HEK293 (cell line): Measurements from ENCODE around the gene TAF1A.

Experiments
- CTCF ChIA-PET: fragments of 350-600 bp; formaldehyde crosslinking; extraction: SDS; loops from one replicate; lab custom pipeline; 2021; ENCODE audit warnings: antibody characterized with exemption; lab: Yijun Ruan, JAX
- POLR2A ChIA-PET: fragments of 300-600 bp; formaldehyde crosslinking; extraction: SDS; loops from one replicate; lab custom pipeline; 2020; ENCODE audit warnings: antibody characterized with exemption, inconsistent platforms; lab: Yijun Ruan, JAX
- H3K27ac ChIP-seq: fragments of 200-500 bp; sonication (Bioruptor generic); 2 replicates; pipeline ENCODE4 v1.5.1; 2014; ENCODE audit warnings: low read depth, low read length, control low read depth, inconsistent platforms; ENCODE audit errors: extremely low read depth
- H3K36me3 ChIP-seq, 2 experiments: fragments of 200-500 bp in 1 of 2; sonication (Bioruptor generic) in 1 of 2; 1 replicate in 1 of 2; 2 replicates in 1 of 2; pipeline ENCODE4 v1.5.1; 2014 to 2017; ENCODE audit warnings: inconsistent platforms in 2 of 2, low read length in 2 of 2; ENCODE audit not compliant: control insufficient read depth in 2 of 2, insufficient read depth in 1 of 2
- H3K4me1 ChIP-seq: fragments of 200-500 bp; sonication (Bioruptor generic); 2 replicates; pipeline ENCODE4 v1.5.1; 2014; ENCODE audit warnings: mild to moderate bottlenecking, low read length, inconsistent platforms; ENCODE audit not compliant: control insufficient read depth, insufficient read depth
- H3K4me3 ChIP-seq: 2 replicates; pipeline ENCODE4 v1.5.1; 2011; ENCODE audit warnings: low read depth, mild to moderate bottlenecking, control low read depth, low read length, moderate library complexity
- H3K9me3 ChIP-seq: fragments of 200-500 bp; sonication (Bioruptor generic); 2 replicates; pipeline ENCODE4 v1.5.1; 2014; ENCODE audit warnings: low read depth, low read length, inconsistent platforms; ENCODE audit not compliant: control insufficient read depth, insufficient read depth
- BCL11A ChIP-seq: fragments of 450-650 bp; formaldehyde crosslinking; IDR thresholded peaks from 2 replicates; pipeline ENCODE4 v1.5.1; 2016; ENCODE audit warnings: low read depth, missing biosample characterization, missing genetic modification characterization
- GLI2 ChIP-seq: fragments of 450-650 bp; formaldehyde crosslinking; IDR thresholded peaks from 2 replicates; pipeline ENCODE4; 2017; ENCODE audit warnings: missing biosample characterization, missing genetic modification characterization, low read depth, borderline replicate concordance
- KLF8 ChIP-seq: fragments of 450-650 bp; formaldehyde crosslinking; IDR thresholded peaks from 2 replicates; pipeline ENCODE4 v1.5.1; 2016; ENCODE audit warnings: missing biosample characterization, missing genetic modification characterization
- MZF1 ChIP-seq: fragments of 450-650 bp; formaldehyde crosslinking; IDR thresholded peaks from 2 replicates; pipeline ENCODE4 v1.5.1; 2017; ENCODE audit warnings: missing biosample characterization, missing genetic modification characterization, borderline replicate concordance
- SCRT2 ChIP-seq: fragments of 450-650 bp; formaldehyde crosslinking; IDR thresholded peaks from 2 replicates; pipeline ENCODE4 v1.5.1; 2016; ENCODE audit warnings: missing biosample characterization, missing genetic modification characterization
- YY2 ChIP-seq: fragments of 450-650 bp; formaldehyde crosslinking; IDR thresholded peaks from 2 replicates; pipeline ENCODE4 v1.5.1; 2016; ENCODE audit warnings: missing biosample characterization, missing genetic modification characterization
- ZNF155 ChIP-seq: fragments of 450-650 bp; formaldehyde crosslinking; IDR thresholded peaks from 2 replicates; pipeline ENCODE4 v1.5.1; 2016; ENCODE audit warnings: missing biosample characterization, missing genetic modification characterization
- ZNF174 ChIP-seq: fragments of 450-650 bp; formaldehyde crosslinking; IDR thresholded peaks from 2 replicates; pipeline ENCODE4 v1.5.0; 2017; ENCODE audit warnings: missing biosample characterization, mild to moderate bottlenecking, missing genetic modification characterization
- ZNF175 ChIP-seq: fragments of 450-650 bp; formaldehyde crosslinking; IDR thresholded peaks from 2 replicates; pipeline ENCODE4 v1.5.1; 2016; ENCODE audit warnings: missing biosample characterization, missing genetic modification characterization
- ZNF223 ChIP-seq: fragments of 450-650 bp; formaldehyde crosslinking; IDR thresholded peaks from 2 replicates; pipeline ENCODE4 v1.5.1; 2016; ENCODE audit warnings: missing biosample characterization, missing genetic modification characterization
- ZNF354C ChIP-seq: fragments of 450-650 bp; formaldehyde crosslinking; IDR thresholded peaks from 2 replicates; pipeline ENCODE4 v1.5.1; 2016; ENCODE audit warnings: missing biosample characterization, missing genetic modification characterization, low read depth, borderline replicate concordance
- ZNF366 ChIP-seq: fragments of 450-650 bp; formaldehyde crosslinking; conservative IDR thresholded peaks from 2 replicates; pipeline ENCODE4 v1.5.1; 2016; ENCODE audit warnings: missing biosample characterization, missing genetic modification characterization
- ZNF473 ChIP-seq: fragments of 450-650 bp; formaldehyde crosslinking; IDR thresholded peaks from 2 replicates; pipeline ENCODE4 v1.5.1; 2017; ENCODE audit warnings: missing biosample characterization, missing genetic modification characterization
- ZNF513 ChIP-seq: fragments of 450-650 bp; IDR thresholded peaks from 2 replicates; pipeline ENCODE4 v1.5.1; 2018; ENCODE audit warnings: missing biosample characterization, missing genetic modification characterization
- ZNF530 ChIP-seq: fragments of 450-650 bp; formaldehyde crosslinking; IDR thresholded peaks from 2 replicates; pipeline ENCODE4 v1.5.1; 2016; ENCODE audit warnings: low read depth, missing biosample characterization, missing genetic modification characterization
- ZNF624 ChIP-seq: fragments of 450-650 bp; formaldehyde crosslinking; IDR thresholded peaks from 2 replicates; pipeline ENCODE4 v1.5.1; 2017; ENCODE audit warnings: missing biosample characterization, missing genetic modification characterization
- ZNF76 ChIP-seq: fragments of 450-650 bp; formaldehyde crosslinking; IDR thresholded peaks from 2 replicates; pipeline ENCODE4; 2016; ENCODE audit warnings: low read depth, missing biosample characterization, missing genetic modification characterization, borderline replicate concordance
- ZNF837 ChIP-seq: fragments of 450-650 bp; formaldehyde crosslinking; IDR thresholded peaks from 2 replicates; pipeline ENCODE4 v1.5.1; 2016; ENCODE audit warnings: missing biosample characterization, missing genetic modification characterization

Gene TAF1A

GRCh38 chr1:222535455-222535854 is 54.3 kb downstream of the TAF1A start:
- ChIA-PET CTCF (interaction anchor here (0.7 kb wide), 1 partner anchor 775 kb away, joined by 3 read pairs; no protein-coding TSS in a partner anchor), POLR2A (no interaction called here)
- no peak overlapping the region for H3K4me3 ChIP-seq
- no peaks in the 10 kb centered on the region for H3K36me3 ChIP-seq
- no peaks in the 10 kb centered on the region for H3K9me3 ChIP-seq
- H3K27ac ChIP-seq, result no peak overlapping the region
- no peaks in the 10 kb centered on the region for H3K4me1 ChIP-seq
- TF ChIP-seq ZNF354C (no peak), ZNF223 (no peak)

GRCh38 chr1:222530852-222531251 is 58.9 kb downstream of the TAF1A start:
- no peak overlapping the region for H3K27ac ChIP-seq
- no peak overlapping the region for H3K4me3 ChIP-seq
- TF ChIP-seq ZNF155, result no peak
- TF ChIP-seq KLF8 (tag by site-specific recombination), result no peak
- TF ChIP-seq SCRT2 (tag by site-specific recombination), result no peak
- TF ChIP-seq ZNF175 (tag by site-specific recombination), result no peak
- TF ChIP-seq ZNF624 (tag by site-specific recombination), result no peak
- TF ChIP-seq BCL11A (tag by site-specific recombination), result no peak
- TF ChIP-seq ZNF366 (tag by site-specific recombination), result no peak
- no peak for TF ChIP-seq ZNF76
- no peak for TF ChIP-seq GLI2
- ChIA-PET POLR2A (no interaction called here), CTCF (no interaction called here)
- H3K4me1 ChIP-seq, result no peaks in the 10 kb centered on the region
- H3K9me3 ChIP-seq, result no peaks in the 10 kb centered on the region
- H3K36me3 ChIP-seq, result no peaks in the 10 kb centered on the region

GRCh38 chr1:222529916-222530315 is 59.8 kb downstream of the TAF1A start:
- Histone ChIP-seq H3K9me3 (no peaks in the 10 kb centered on the region), H3K4me3 (no peak overlapping the region)
- TF ChIP-seq ZNF837 (tag by site-specific recombination), result no peak
- TF ChIP-seq, all 188 proteins: peak for 0
- Histone ChIP-seq H3K36me3 (no peaks in the 10 kb centered on the region), H3K27ac (no peak overlapping the region), H3K4me1 (no peaks in the 10 kb centered on the region)
- POLR2A ChIA-PET, result no interaction called here
- CTCF ChIA-PET, result no interaction called here

GRCh38 chr1:222529181-222529580 is 60.6 kb downstream of the TAF1A start:
- H3K36me3 ChIP-seq, result no peaks in the 10 kb centered on the region
- H3K27ac ChIP-seq, result no peak overlapping the region
- H3K4me3 ChIP-seq, result no peak overlapping the region
- no peaks in the 10 kb centered on the region for H3K4me1 ChIP-seq
- ChIA-PET POLR2A (no interaction called here), CTCF (interaction anchor here (0.7 kb wide), 1 partner anchor 242 kb away, joined by 3 read pairs; no protein-coding TSS in a partner anchor)
- no peaks in the 10 kb centered on the region for H3K9me3 ChIP-seq
- TF ChIP-seq ZNF174 (tag by site-specific recombination) (no peak), MZF1 (tag by site-specific recombination) (no peak), ZNF513 (tag by site-specific recombination) (no peak), ZNF473 (no peak), ZNF530 (tag by site-specific recombination) (no peak), YY2 (tag by site-specific recombination) (no peak)
